Hepatocyte (in vitro differentiated cells): ENCODE measurements around the gene NAP1L1.

Experiments
- CTCF ChIP-seq: fragments of 200-600 bp; sonication (generic); IDR thresholded peaks from 2 replicates; pipeline ENCODE4 v1.5.1; 2016; ENCODE audit warnings: antibody characterized with exemption, mild to moderate bottlenecking; ENCODE audit not compliant: poor library complexity
- EZH2 ChIP-seq: fragments of 200-600 bp; sonication (generic); IDR thresholded peaks from 2 replicates; pipeline ENCODE4 v1.6.1; 2016; ENCODE audit warnings: antibody characterized with exemption, mild to moderate bottlenecking, borderline replicate concordance
- EZH2phosphoT487 ChIP-seq: fragments of 200-600 bp; sonication (generic); IDR thresholded peaks from one replicate; pipeline ENCODE4 v1.6.1; 2018; ENCODE audit warnings: antibody characterized with exemption, mild to moderate bottlenecking, low read depth, moderate library complexity; ENCODE audit not compliant: unreplicated experiment, severe bottlenecking

- TF ChIP-seq CTCF, result no peak
- no peak for TF ChIP-seq EZH2phosphoT487
- TF ChIP-seq EZH2, result no peak
These were observed 51.1 kb downstream of the NAP1L1 start for GRCh38 chr12:76033081-76034011.
